ENCODE results near the gene TMEM132C. TPM values are rescaled to one million over a fixed set of nuclear protein-coding genes. Genes with fewer than 3 reads are reported as not detected.

The TMEM132C gene
- total RNA-seq, 2 donors from 2014 or later: not detected

- Mint-ChIP-seq H3K9me3 (no peaks in the 10 kb centered on the region), H3K27me3 (ENCODE audit: low read depth) (no peaks in the 10 kb centered on the region), H3K4me1 (ENCODE audit: low read depth) (no peaks in the 10 kb centered on the region), H3K4me3 (no peak overlapping the region), H3K27ac (no peak overlapping the region), H3K36me3 (ENCODE audit: insufficient read depth in 2 of 2) (no peaks in the 10 kb centered on the region)
- ATAC-seq (replicated peaks in 1 of 2): no peak
- DNase-seq: no peak
Measured at GRCh38 chr12:128336204-128337070, 69.5 kb downstream of the TMEM132C start.

DNA sequence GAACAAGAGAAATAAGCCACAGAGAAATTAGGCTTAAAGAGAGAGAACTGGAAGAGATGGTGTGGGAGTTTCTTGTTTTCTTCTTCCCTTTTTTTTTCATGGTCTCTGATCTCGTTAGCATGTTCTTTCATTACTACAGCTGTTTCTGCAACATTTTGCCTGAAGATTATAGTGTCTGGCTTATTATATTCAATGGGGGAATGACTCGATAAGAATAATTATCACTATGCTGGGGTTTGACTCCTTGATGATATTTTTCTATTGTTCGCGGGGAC, 70.0 kb downstream of the TMEM132C start:
- Mint-ChIP-seq H3K9me3 (no peaks in the 10 kb centered on the region), H3K4me3 (no peak overlapping the region), H3K36me3 (ENCODE audit: insufficient read depth in 2 of 2) (no peaks in the 10 kb centered on the region), H3K27me3 (ENCODE audit: low read depth) (no peaks in the 10 kb centered on the region), H3K27ac (no peak overlapping the region), H3K4me1 (ENCODE audit: low read depth) (no peaks in the 10 kb centered on the region)
- ATAC-seq (replicated peaks in 1 of 2) (no peak), DNase-seq (no peak)

- no peaks in the 10 kb centered on the region for H3K9me3 Mint-ChIP-seq
- H3K27me3 Mint-ChIP-seq (ENCODE audit: low read depth): no peaks in the 10 kb centered on the region
- H3K36me3 Mint-ChIP-seq (ENCODE audit: insufficient read depth in 2 of 2): no peaks in the 10 kb centered on the region
- DNase-seq (no peak), ATAC-seq (replicated peaks in 1 of 2) (no peak)
- H3K27ac Mint-ChIP-seq: no peak overlapping the region
- H3K4me1 Mint-ChIP-seq (ENCODE audit: low read depth): no peaks in the 10 kb centered on the region
- H3K4me3 Mint-ChIP-seq: no peak overlapping the region
Measured at GRCh38 chr12:128337431-128338170, 70.6 kb downstream of the TMEM132C start.

GRCh38 chr12:128338386-128339125, 71.6 kb downstream of the TMEM132C start:
- no peak for ATAC-seq (replicated peaks in 1 of 2)
- no peaks in the 10 kb centered on the region for H3K4me1 Mint-ChIP-seq (ENCODE audit: low read depth)

DNA sequence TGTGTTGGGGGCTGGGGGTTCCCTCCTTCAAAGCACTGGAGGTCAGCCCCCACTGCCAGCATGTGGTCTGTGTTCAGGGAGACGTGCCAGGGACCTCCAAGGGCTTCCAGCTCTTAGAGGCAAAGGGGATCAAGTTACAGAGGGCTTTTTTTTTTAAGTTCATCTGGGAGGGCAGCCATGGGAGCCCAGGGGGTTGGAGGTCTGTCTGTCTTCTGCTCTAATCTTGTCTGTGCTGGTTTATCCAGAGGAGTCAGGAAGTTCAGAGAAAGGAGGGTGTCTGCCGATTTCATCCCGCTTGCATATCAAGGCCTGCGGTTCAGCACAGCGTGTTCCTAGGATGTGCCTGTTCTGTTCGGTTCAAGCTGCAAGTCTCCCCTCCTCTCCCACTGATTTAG, 72.2 kb downstream of the TMEM132C start:
- no peaks in the 10 kb centered on the region for H3K36me3 Mint-ChIP-seq (ENCODE audit: insufficient read depth in 2 of 2)
- H3K9me3 Mint-ChIP-seq: no peaks in the 10 kb centered on the region
- H3K27me3 Mint-ChIP-seq (ENCODE audit: low read depth): no peaks in the 10 kb centered on the region
- H3K4me3 Mint-ChIP-seq: no peak overlapping the region
- ATAC-seq (replicated peaks in 1 of 2) (no peak), DNase-seq (no peak)
- no peak overlapping the region for H3K27ac Mint-ChIP-seq
- no peaks in the 10 kb centered on the region for H3K4me1 Mint-ChIP-seq (ENCODE audit: low read depth)

More at GRCh38 chr12:128338386-128339125, 71.6 kb downstream of the TMEM132C start:
- Mint-ChIP-seq H3K36me3 (ENCODE audit: insufficient read depth in 2 of 2) (no peaks in the 10 kb centered on the region), H3K27me3 (ENCODE audit: low read depth) (no peaks in the 10 kb centered on the region), H3K9me3 (no peaks in the 10 kb centered on the region), H3K27ac (no peak overlapping the region), H3K4me3 (no peak overlapping the region)
- DNase-seq: no peak

DNA sequence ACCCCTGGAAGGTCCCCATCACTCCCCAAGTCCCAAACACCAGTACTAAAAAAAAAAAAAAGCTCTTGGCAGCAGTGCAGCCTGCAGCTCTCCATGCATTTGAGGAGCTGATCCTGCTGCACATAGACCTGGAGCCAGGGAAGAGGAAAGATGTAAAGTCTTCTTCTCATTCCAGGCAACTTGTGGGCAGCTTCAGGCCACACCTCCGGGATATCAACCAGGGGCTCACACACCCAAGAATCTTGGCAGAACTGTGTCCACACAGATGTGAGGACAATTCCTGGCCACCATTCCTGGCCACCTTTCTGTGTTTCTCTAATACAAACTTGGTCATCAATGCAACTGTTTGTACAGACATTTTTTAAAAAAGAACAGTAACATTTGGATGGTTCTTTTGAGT, 72.7 kb downstream of the TMEM132C start:
- H3K9me3 Mint-ChIP-seq: no peaks in the 10 kb centered on the region
- H3K36me3 Mint-ChIP-seq (ENCODE audit: insufficient read depth in 2 of 2): no peaks in the 10 kb centered on the region
- DNase-seq: no peak
- no peak for ATAC-seq (replicated peaks in 1 of 2)
- no peak overlapping the region for H3K4me3 Mint-ChIP-seq
- H3K4me1 Mint-ChIP-seq (ENCODE audit: low read depth): no peaks in the 10 kb centered on the region
- no peaks in the 10 kb centered on the region for H3K27me3 Mint-ChIP-seq (ENCODE audit: low read depth)
- no peak overlapping the region for H3K27ac Mint-ChIP-seq

- DNase-seq (no peak), ATAC-seq (replicated peaks in 1 of 2) (no peak)
- Mint-ChIP-seq H3K36me3 (ENCODE audit: insufficient read depth in 2 of 2) (peaks cover 7 to 12% of the 10 kb centered on the region in 2 donors), H3K9me3 (peaks cover 10 to 21% of the 10 kb centered on the region in 2 donors), H3K27me3 (ENCODE audit: low read depth) (no peaks in the 10 kb centered on the region), H3K4me3 (no peak overlapping the region), H3K4me1 (ENCODE audit: low read depth) (no peaks in the 10 kb centered on the region), H3K27ac (no peak overlapping the region)
Measured at GRCh38 chr12:128353301-128353700, 86.3 kb downstream of the TMEM132C start.

GRCh38 chr12:128356547-128356946, 89.6 kb downstream of the TMEM132C start:
- DNase-seq: no peak
- Mint-ChIP-seq H3K4me1 (ENCODE audit: low read depth) (no peaks in the 10 kb centered on the region), H3K4me3 (no peak overlapping the region), H3K36me3 (ENCODE audit: insufficient read depth in 2 of 2) (peaks cover 5 to 8% of the 10 kb centered on the region in 2 donors), H3K9me3 (peaks cover 8 to 13% of the 10 kb centered on the region in 2 donors), H3K27ac (no peak overlapping the region), H3K27me3 (ENCODE audit: low read depth) (no peaks in the 10 kb centered on the region)
- no peak for ATAC-seq (replicated peaks in 1 of 2)

DNA sequence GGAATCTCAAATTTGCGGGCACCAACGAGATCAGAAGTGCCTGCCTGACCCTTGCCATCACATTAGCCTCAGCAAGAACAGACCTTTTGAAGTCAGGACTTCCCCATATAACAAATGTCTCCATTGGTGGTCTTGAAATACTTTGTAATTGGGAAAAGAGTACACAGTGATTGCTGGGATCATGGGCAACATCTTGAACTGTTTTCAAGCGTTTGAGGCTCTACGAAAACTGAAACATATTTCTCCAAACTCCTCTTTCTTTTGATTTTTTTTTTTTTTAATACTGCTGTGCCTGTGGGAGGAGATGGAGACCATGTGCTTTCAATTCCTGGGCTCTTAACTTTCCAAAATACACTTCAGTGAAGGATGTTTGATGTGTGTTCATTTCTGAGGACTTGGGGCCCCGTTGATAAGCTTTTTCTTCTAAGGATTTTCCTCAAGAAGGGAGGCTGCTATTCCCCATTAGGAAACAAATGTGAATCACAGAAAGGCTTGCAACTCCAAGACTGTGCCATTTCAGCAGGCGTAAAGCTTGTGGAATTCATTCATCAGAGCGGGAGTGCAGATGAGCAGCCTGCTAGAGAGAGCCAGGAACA, 94.5 kb downstream of the TMEM132C start:
- no peak for DNase-seq
- no peak for ATAC-seq (replicated peaks in 1 of 2)
- Mint-ChIP-seq H3K36me3 (ENCODE audit: insufficient read depth in 2 of 2) (no peaks in the 10 kb centered on the region), H3K4me1 (ENCODE audit: low read depth) (no peaks in the 10 kb centered on the region), H3K27ac (no peak overlapping the region), H3K9me3 (peaks cover 0 to 4% of the 10 kb centered on the region in 2 donors), H3K4me3 (no peak overlapping the region), H3K27me3 (ENCODE audit: low read depth) (peaks cover 13% of the 10 kb centered on the region)

DNA sequence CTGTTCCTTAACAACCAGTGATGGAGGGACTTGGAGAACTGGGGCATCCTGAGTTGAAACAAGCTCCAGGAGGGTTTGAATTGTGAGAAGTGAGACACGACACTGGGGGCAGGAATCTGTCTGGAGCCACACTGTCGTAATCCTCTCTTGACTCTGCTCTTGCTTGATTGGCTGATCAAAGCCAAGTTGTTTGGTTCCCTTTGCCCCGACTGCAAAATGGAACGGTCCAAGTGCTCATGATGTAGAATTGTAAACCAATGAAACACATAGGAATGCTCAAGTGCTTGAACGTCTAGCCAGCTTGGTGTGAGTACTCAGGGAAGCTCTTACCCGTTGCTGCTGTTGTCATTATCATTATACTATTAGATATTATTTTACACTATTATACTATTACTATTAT, 98.1 kb downstream of the TMEM132C start:
- Mint-ChIP-seq H3K27me3 (ENCODE audit: low read depth) (peaks cover 18% of the 10 kb centered on the region), H3K4me3 (no peak overlapping the region), H3K4me1 (ENCODE audit: low read depth) (no peaks in the 10 kb centered on the region), H3K9me3 (peaks cover 0 to 3% of the 10 kb centered on the region in 2 donors), H3K27ac (no peak overlapping the region), H3K36me3 (ENCODE audit: insufficient read depth in 2 of 2) (no peaks in the 10 kb centered on the region)
- DNase-seq: no peak
- no peak for ATAC-seq (replicated peaks in 1 of 2)

DNA sequence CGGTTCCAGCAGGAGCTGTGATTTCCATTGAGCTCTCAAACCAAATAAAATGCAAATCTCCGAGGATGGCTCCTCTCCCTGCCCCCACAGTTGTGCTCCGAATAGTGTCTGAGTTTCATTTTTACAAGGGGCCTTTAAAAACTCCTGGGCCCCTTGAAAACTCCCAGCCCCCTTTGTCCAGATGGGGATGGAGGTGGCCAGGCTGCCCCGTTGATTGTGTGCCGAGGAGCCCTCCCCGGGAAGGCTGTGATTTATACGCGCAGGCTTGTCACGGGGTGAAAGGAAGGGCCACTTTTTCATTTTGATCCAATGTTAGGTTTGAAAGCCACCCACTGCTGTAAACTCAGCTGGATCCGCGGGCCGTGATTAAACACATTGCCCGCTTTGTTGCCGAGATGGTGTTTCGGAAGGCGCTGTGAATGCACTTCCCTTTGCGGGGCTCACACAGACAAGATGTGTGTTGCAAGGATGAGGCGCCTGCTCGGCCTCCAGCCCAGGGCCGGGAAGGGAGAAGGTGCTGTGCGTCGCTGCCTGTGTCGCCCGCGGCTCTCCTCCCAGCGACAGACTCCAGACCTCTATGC, 98.8 kb downstream of the TMEM132C start:
- peaks cover 0 to 3% of the 10 kb centered on the region in 2 donors for H3K9me3 Mint-ChIP-seq
- no peaks in the 10 kb centered on the region for H3K4me1 Mint-ChIP-seq (ENCODE audit: low read depth)
- ATAC-seq (replicated peaks in 1 of 2) (no peak), DNase-seq (no peak)
- peak overlapping the region in 1 of 2 donors; percentile 28 for H3K4me3 Mint-ChIP-seq
- peaks cover 18% of the 10 kb centered on the region for H3K27me3 Mint-ChIP-seq (ENCODE audit: low read depth)
- H3K27ac Mint-ChIP-seq: no peak overlapping the region
- no peaks in the 10 kb centered on the region for H3K36me3 Mint-ChIP-seq (ENCODE audit: insufficient read depth in 2 of 2)

DNA sequence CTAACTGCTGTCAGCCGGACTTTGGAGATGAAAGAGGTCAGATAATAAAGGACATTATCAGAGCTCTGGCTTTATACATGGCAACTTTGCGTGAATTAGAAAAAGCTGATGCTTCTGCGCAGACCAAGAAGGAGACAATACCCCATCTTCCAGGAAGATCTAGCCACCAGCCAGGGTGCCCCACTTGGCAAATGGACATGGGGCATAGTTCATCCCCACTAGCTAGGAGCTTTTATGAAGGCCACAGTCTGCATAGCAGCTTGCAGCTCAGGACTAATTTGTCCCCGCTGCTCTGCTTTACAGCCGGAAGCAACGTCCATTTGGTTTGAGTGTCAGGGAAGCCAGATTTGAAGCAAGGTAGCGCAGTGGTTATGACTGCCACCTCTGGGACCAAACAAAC, 101.0 kb downstream of the TMEM132C start:
- Mint-ChIP-seq H3K4me3 (no peak overlapping the region), H3K36me3 (ENCODE audit: insufficient read depth in 2 of 2) (no peaks in the 10 kb centered on the region), H3K9me3 (peaks cover 0 to 5% of the 10 kb centered on the region in 2 donors), H3K27me3 (ENCODE audit: low read depth) (peaks cover 18% of the 10 kb centered on the region), H3K27ac (no peak overlapping the region), H3K4me1 (ENCODE audit: low read depth) (no peaks in the 10 kb centered on the region)
- no peak for DNase-seq
- ATAC-seq (replicated peaks in 1 of 2): no peak
